HCT116 (cell line): ENCODE data around the gene ARHGEF11. TPM values are rescaled to one million over a fixed set of nuclear protein-coding genes. Genes with fewer than 3 reads are reported as not detected.

ENCODE experiments used
- ATAC-seq: fragments of 200-7000 bp; cut with Tn5 transposase; 2 replicates; pipeline ENCODE4 v1.9.1; 2020; ENCODE audit warnings: mild to moderate bottlenecking, moderate library complexity
- BruUV-seq: library from RNA; stranded (reverse); fragments of 400-500 nt; replicated peaks from 2 replicates; lab custom pipeline; 2021; lab: Mats Ljungman, UMichigan
- CTCF ChIA-PET: fragments of 300-600 bp; sonication (Branson Sonifier 250); formaldehyde crosslinking; loops from one replicate; lab custom pipeline; 2021; ENCODE audit warnings: antibody characterized with exemption; lab: Charles Lee
- POLR2A ChIA-PET: fragments of 300-600, 350-600 bp; sonication (Branson Sonifier 250); formaldehyde crosslinking; loops from one replicate; lab custom pipeline; 2021; ENCODE audit warnings: antibody characterized with exemption; lab: Charles Lee
- RAD21 ChIA-PET, 2 experiments: fragments of 300-600 bp; sonication (Branson Sonifier 250); formaldehyde crosslinking; loops; one replicate each; lab custom pipeline; 2023; ENCODE audit warnings: low total read pairs in 2 of 2; ENCODE audit not compliant: uncharacterized antibody in 2 of 2, unreplicated experiment in 2 of 2, low non-redundant PET in 1 of 2; lab: Charles Lee
- DNase-seq: peaks from one replicate; pipeline ENCODE4 v3.0.0-alpha.2; 2010; ENCODE audit warnings: low read depth, low spot score
- H2AFZ ChIP-seq: fragments of 200-600 bp; shearing (Covaris generic), sonication (generic); 2 replicates; pipeline ENCODE4 v1.6.1; 2017; ENCODE audit warnings: low read depth, mixed run types, mixed read lengths, antibody characterized with exemption, low read length; ENCODE audit not compliant: poor library complexity, severe bottlenecking
- H3K27ac ChIP-seq: 2 replicates; pipeline ENCODE4 v1.5.1; 2012; ENCODE audit warnings: low read depth, low read length
- H3K27me3 ChIP-seq: fragments of 200-600 bp; sonication (generic); 2 replicates; pipeline ENCODE4 v1.6.1; 2016; ENCODE audit warnings: mixed run types, low read length, mixed read lengths; ENCODE audit not compliant: insufficient read depth
- H3K36me3 ChIP-seq, 2 experiments: fragments of 200-500 bp in 1 of 2; fragments of 200-600 bp in 1 of 2; sonication (Bioruptor generic) in 1 of 2; sonication (generic) in 1 of 2; 2 replicates each; pipeline versions ENCODE4 v1.5.1 to v1.6.1; 2014 to 2016; ENCODE audit warnings: low read length in 2 of 2, inconsistent platforms in 1 of 2, mixed read lengths in 1 of 2, mixed run types in 1 of 2; ENCODE audit not compliant: insufficient read depth in 2 of 2, control insufficient read depth in 1 of 2
- H3K4me1 ChIP-seq, 2 experiments: fragments of 200-600 bp in 1 of 2; sonication (generic) in 1 of 2; 2 replicates each; pipeline versions ENCODE4 v1.5.1 to v1.6.1; 2012 to 2017; ENCODE audit warnings: low read length in 2 of 2, inconsistent platforms in 1 of 2, mild to moderate bottlenecking in 1 of 2, mixed read lengths in 1 of 2, mixed run types in 1 of 2, moderate library complexity in 1 of 2; ENCODE audit not compliant: insufficient read depth in 2 of 2, control insufficient read depth in 1 of 2
- H3K4me2 ChIP-seq: fragments of 200-600 bp; sonication (generic); 2 replicates; pipeline ENCODE4 v1.6.1; 2017; ENCODE audit warnings: mixed run types, low read length, mixed read lengths
- H3K4me3 ChIP-seq, 2 experiments: fragments of 200-600 bp in 1 of 2; sonication (generic) in 1 of 2; replicated peaks in 1 of 2; 2 replicates each; pipeline ENCODE4 v1.5.1; 2011 to 2016; ENCODE audit warnings: low read length in 2 of 2, control low read depth in 1 of 2, low read depth in 1 of 2, mild to moderate bottlenecking in 1 of 2, mixed read lengths in 1 of 2, mixed run types in 1 of 2
- H3K79me2 ChIP-seq: fragments of 200-600 bp; sonication (generic); 2 replicates; pipeline ENCODE4 v1.6.1; 2017; ENCODE audit warnings: mild to moderate bottlenecking, mixed run types, low read length, moderate library complexity, mixed read lengths; ENCODE audit not compliant: insufficient read depth
- H3K9ac ChIP-seq: fragments of 200-600 bp; sonication (generic); 2 replicates; pipeline ENCODE4 v1.6.1; 2016; ENCODE audit warnings: low read length, mixed read lengths
- H3K9me2 ChIP-seq: fragments of 200-600 bp; sonication (generic), shearing (Covaris generic); 2 replicates; pipeline ENCODE4 v1.6.1; 2017; ENCODE audit warnings: mixed run types, mild to moderate bottlenecking, moderate library complexity; ENCODE audit not compliant: insufficient read depth
- H3K9me3 ChIP-seq, 2 experiments: fragments of 200-500 bp in 1 of 2; fragments of 200-600 bp in 1 of 2; sonication (Bioruptor generic) in 1 of 2; sonication (generic) in 1 of 2; 2 replicates each; pipeline ENCODE4 v1.6.1; 2014 to 2017; ENCODE audit warnings: low read length in 2 of 2, mixed read lengths in 2 of 2, inconsistent platforms in 1 of 2, low read depth in 1 of 2, mild to moderate bottlenecking in 1 of 2, mixed run types in 1 of 2, moderate library complexity in 1 of 2; ENCODE audit not compliant: control insufficient read depth in 1 of 2, insufficient read depth in 1 of 2
- H4K20me1 ChIP-seq: fragments of 200-600 bp; sonication (generic), shearing (Covaris generic); 2 replicates; pipeline ENCODE4 v1.6.1; 2017; ENCODE audit warnings: mixed run types, mild to moderate bottlenecking, moderate library complexity; ENCODE audit not compliant: insufficient read depth
- ATF3 ChIP-seq: IDR thresholded peaks from 2 replicates; pipeline ENCODE4 v1.6.1; 2012
- EZH2 ChIP-seq: fragments of 200-600 bp; sonication (generic); IDR thresholded peaks from 2 replicates; pipeline ENCODE4 v1.6.1; 2017; ENCODE audit warnings: antibody characterized with exemption, mixed run types
- EZH2phosphoT487 ChIP-seq: fragments of 200-600 bp; IDR thresholded peaks from 2 replicates; pipeline ENCODE4 v1.6.1; 2018; ENCODE audit warnings: antibody characterized with exemption, borderline replicate concordance
- FOSL1 ChIP-seq: IDR thresholded peaks from 2 replicates; pipeline ENCODE4 v1.6.1; 2012; ENCODE audit warnings: low read depth
- POLR2A ChIP-seq: IDR thresholded peaks from 2 replicates; pipeline ENCODE4 v1.7.0; 2011; ENCODE audit warnings: borderline replicate concordance; ENCODE audit not compliant: insufficient read depth, insufficient read length; ENCODE audit errors: extremely low read depth
- POLR2AphosphoS5 ChIP-seq: IDR thresholded peaks from 2 replicates; pipeline ENCODE4 v1.6.1; 2011; ENCODE audit warnings: mild to moderate bottlenecking, low read depth, low read length, moderate library complexity
- SP1 ChIP-seq: IDR thresholded peaks from 2 replicates; pipeline ENCODE4 v1.6.1; 2012; ENCODE audit warnings: low read depth
- SRF ChIP-seq: IDR thresholded peaks from 2 replicates; pipeline ENCODE4 v1.6.1; 2012; ENCODE audit warnings: low read depth
- TCF7L2 ChIP-seq: IDR thresholded peaks from 2 replicates; pipeline ENCODE4 v1.7.0; 2011; ENCODE audit warnings: borderline replicate concordance, inconsistent platforms; ENCODE audit not compliant: insufficient read depth, insufficient read length; ENCODE audit errors: extremely low read depth
- ZNF274 ChIP-seq: fragments of 200-500 bp; sonication (Bioruptor generic); IDR thresholded peaks from 2 replicates; pipeline ENCODE4 v1.6.1; 2014; ENCODE audit warnings: mild to moderate bottlenecking, low read depth, low read length, inconsistent platforms
- intact Hi-C: fragments of 100-400 bp; cut with micrococcal nuclease; formaldehyde crosslinking; loops from 2 replicates; pipeline ENCODE4 v1.10.0; 2022
- total RNA-seq: library from RNA; stranded (reverse); gene quantifications from one replicate; pipeline ENCODE4 v1.2.1, GENCODE V29; 2021; ENCODE audit not compliant: unreplicated experiment
- TF ChIP-seq, protein P1 (sequence below), 3 experiments: fragments of 200-600 bp in 1 of 3; sonication (generic) in 1 of 3; IDR thresholded peaks in 2 of 3; conservative IDR thresholded peaks in 1 of 3; 2 replicates each; pipeline ENCODE4 v1.5.1; 2012 to 2017; ENCODE audit warnings: low read depth in 2 of 3, low read length in 2 of 3, antibody characterized with exemption in 1 of 3, borderline replicate concordance in 1 of 3, control low read depth in 1 of 3, mild to moderate bottlenecking in 1 of 3, mixed read lengths in 1 of 3, mixed run types in 1 of 3, moderate library complexity in 1 of 3; ENCODE audit not compliant: insufficient read depth in 1 of 3
- TF ChIP-seq, protein P2 (sequence below): IDR thresholded peaks from 2 replicates; pipeline ENCODE4 v1.6.1; 2011; ENCODE audit warnings: mild to moderate bottlenecking, low read length, moderate library complexity; ENCODE audit not compliant: insufficient replicate concordance; ENCODE audit errors: extremely low read depth

ARHGEF11 gene
- total RNA-seq, 1 experiment from 2014 or later, result 28.9 TPM

DNA sequence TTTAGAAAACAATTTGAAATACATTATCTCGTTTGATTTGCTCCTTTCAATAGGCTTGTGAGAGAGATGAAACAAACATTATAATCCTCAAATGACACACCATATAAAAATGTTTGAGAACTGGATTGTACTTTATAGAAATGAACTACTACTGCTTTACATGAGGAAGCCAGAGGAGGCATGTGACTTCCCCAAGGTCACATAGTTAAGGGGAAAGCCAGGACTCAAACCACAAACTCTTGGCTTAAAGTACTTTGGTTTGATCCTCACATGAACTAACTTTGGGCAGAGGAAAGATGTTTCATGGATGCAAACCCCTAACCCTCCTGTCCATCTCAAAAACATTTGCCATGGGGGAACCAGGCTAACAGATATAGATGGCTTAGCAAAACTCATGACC, 4.7 kb downstream of the ARHGEF11 start:
- DNase-seq, result no peak
- Histone ChIP-seq H3K27ac (no peak overlapping the region), H3K9me2 (no peaks in the 10 kb centered on the region), H3K4me3 (no peak overlapping the region), H3K36me3 (no peaks in the 10 kb centered on the region), H3K9me3 (no peaks in the 10 kb centered on the region), H4K20me1 (no peaks in the 10 kb centered on the region; the same call in 1 of the 2 replicates), H2AFZ (no peak overlapping the region), H3K9ac (no peak overlapping the region), H3K79me2 (peaks cover 86% of the 10 kb centered on the region), H3K4me2 (no peak overlapping the region), H3K27me3 (no peaks in the 10 kb centered on the region), H3K4me1 (peaks cover 10 to 20% of the 10 kb centered on the region in 2 experiments)
- CTCF ChIA-PET, result no interaction called here
- intact Hi-C loops, result no loop called here
- TF ChIP-seq EZH2 (no peak), TCF7L2 (no peak), FOSL1 (no peak), POLR2AphosphoS5 (no peak), ATF3 (no peak), EZH2phosphoT487 (no peak), SP1 (no peak), ZNF274 (no peak), SRF (no peak), POLR2A (no peak)
- TF ChIP-seq, protein P1, sequence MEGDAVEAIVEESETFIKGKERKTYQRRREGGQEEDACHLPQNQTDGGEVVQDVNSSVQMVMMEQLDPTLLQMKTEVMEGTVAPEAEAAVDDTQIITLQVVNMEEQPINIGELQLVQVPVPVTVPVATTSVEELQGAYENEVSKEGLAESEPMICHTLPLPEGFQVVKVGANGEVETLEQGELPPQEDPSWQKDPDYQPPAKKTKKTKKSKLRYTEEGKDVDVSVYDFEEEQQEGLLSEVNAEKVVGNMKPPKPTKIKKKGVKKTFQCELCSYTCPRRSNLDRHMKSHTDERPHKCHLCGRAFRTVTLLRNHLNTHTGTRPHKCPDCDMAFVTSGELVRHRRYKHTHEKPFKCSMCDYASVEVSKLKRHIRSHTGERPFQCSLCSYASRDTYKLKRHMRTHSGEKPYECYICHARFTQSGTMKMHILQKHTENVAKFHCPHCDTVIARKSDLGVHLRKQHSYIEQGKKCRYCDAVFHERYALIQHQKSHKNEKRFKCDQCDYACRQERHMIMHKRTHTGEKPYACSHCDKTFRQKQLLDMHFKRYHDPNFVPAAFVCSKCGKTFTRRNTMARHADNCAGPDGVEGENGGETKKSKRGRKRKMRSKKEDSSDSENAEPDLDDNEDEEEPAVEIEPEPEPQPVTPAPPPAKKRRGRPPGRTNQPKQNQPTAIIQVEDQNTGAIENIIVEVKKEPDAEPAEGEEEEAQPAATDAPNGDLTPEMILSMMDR (IDR thresholded peaks at IDR 0.05 in 2 of 3, conservative IDR thresholded peaks at IDR 0.05 in 1 of 3; ENCODE audit: borderline replicate concordance in 1 of 3, insufficient read depth in 1 of 3, low read depth in 2 of 3, low read length in 2 of 3), result no peak
- TF ChIP-seq, protein P2, sequence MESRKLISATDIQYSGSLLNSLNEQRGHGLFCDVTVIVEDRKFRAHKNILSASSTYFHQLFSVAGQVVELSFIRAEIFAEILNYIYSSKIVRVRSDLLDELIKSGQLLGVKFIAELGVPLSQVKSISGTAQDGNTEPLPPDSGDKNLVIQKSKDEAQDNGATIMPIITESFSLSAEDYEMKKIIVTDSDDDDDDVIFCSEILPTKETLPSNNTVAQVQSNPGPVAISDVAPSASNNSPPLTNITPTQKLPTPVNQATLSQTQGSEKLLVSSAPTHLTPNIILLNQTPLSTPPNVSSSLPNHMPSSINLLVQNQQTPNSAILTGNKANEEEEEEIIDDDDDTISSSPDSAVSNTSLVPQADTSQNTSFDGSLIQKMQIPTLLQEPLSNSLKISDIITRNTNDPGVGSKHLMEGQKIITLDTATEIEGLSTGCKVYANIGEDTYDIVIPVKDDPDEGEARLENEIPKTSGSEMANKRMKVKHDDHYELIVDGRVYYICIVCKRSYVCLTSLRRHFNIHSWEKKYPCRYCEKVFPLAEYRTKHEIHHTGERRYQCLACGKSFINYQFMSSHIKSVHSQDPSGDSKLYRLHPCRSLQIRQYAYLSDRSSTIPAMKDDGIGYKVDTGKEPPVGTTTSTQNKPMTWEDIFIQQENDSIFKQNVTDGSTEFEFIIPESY, result no peak
- no peak for ATAC-seq
- no TSS peak for BruUV-seq
- POLR2A ChIA-PET, result no interaction called here
- RAD21 ChIA-PET, result no interaction called here
